GM10847 (cell line): ENCODE measurements around the gene ZNRF1.

ENCODE experiments used
- POLR2A ChIP-seq: IDR thresholded peaks from 2 replicates; pipeline ENCODE4 v1.6.1; 2011; ENCODE audit not compliant: insufficient read length; ENCODE audit errors: extremely low read depth

Gene ZNRF1

DNA sequence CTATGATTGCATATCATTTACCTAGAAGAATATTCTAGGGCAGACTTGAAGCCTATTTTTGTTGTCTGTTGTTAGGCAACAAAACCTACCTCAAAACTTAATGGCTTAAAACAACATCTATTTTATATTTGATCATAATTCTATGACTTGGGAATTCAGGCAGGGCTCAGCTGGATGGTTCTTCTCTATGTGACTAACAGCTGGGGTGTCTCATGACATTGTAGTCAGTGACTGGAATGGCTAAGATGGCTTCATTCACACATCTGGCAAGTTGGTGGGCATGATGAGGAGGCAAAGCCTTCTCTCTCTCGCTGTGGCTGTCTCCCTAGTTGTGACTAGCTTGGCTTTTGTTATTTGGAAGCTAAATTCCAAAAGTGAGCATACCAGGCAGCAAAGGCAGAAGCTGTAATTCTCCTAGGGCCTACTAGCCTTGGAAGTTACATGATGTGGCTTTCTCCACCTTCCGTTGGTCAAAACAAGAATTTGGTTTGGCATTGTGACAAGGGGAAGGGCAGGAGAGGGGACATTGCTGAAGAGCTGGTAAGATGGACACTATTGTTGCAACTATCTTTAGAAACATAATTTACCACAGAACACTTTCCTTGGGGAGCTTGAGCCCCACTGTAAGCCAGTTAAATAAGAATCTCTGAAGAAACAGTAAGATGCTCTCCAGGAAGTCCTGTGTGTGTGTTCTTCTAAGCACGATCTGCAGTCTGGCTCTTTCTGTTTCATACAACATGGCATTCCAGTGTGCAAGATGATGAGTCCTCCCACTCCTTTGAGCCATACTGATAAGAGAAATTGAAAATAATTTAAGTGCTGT lies 39.4 kb downstream of the ZNRF1 start:
- TF ChIP-seq POLR2A: no peak

DNA sequence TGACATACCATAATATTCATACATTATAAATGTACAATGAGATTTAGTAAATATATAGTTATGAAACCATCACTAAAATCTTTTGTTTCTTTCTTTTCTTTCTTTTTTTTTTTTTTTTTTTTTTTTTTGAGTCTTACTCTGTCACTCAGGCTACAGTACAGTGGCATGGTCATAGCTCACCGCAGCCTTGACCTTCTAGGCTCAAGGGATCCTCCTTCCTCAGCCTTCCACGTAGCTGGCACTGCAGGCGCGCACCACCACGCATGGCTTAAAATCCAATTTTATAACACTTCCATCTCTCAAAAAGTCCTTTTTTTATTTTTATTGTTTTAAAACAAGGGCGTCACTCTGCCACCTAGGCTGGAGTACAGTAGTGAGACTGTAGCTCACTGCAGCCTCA lies 41.1 kb downstream of the ZNRF1 start:
- TF ChIP-seq POLR2A: no peak

GRCh38 chr16:75042426-75043174 lies 43.8 kb downstream of the ZNRF1 start:
- TF ChIP-seq POLR2A: no peak

DNA sequence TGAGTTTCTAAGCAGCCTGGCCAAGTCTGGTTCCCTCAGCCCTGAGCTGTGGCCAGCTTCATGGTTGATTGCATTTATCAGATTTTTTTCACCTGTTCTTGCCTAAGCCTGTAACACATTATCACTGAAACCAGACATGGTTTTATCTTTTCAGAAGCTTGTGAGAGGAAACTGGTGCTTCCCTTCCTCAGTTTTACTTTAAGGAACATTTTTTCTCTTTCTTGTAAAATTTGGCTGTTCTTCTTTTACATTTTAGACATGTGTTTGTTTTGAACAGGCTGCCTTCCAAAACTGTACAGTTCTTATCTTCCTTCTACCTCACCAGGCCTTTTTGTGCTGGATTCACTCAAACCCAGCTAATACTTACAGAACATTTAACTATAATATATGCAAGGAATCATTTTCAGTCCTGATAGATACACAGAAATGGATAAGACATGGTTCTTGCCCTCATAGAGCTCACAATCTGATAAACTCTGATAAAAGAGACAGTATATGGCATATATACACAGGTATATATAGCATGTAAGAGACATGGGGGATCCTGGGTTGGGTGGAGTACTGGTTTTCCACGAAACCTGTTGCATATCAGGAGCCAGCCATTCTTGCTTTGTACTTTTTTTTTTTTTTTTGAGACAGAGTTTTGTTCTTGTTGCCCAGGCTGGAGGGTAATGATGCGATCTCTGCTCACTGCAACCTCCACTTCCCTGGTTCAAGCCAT lies 44.5 kb downstream of the ZNRF1 start:
- TF ChIP-seq POLR2A: no peak

DNA sequence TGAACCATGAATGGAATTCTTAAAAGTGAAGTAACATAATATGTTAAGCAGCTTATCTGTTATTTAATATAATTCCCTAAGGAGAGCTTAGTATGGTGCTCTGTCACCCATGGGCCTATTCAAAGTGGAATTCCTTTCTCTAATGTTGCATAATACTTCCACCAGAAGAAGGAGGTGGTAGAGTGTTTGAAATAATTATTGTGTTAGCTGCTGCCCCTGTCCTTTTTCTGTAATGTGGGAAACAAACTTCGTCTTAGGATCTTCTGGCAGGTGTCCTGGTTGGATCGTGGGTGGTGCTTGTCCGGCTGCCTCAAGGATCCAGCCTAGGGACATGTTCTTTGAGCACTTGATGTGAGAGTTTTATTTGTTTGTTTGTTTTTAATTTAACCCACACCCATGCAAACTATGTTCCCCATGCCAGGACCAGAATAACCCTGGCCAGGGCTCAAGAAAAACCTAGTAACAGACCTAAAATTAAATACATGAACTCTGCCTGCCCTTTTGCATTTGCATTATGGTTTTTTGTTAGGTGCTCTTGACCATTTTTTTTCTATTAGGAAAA lies 46.1 kb downstream of the ZNRF1 start:
- no peak for TF ChIP-seq POLR2A

- no peak for TF ChIP-seq POLR2A
Observed at GRCh38 chr16:75045424-75045823, 46.6 kb downstream of the ZNRF1 start.

DNA sequence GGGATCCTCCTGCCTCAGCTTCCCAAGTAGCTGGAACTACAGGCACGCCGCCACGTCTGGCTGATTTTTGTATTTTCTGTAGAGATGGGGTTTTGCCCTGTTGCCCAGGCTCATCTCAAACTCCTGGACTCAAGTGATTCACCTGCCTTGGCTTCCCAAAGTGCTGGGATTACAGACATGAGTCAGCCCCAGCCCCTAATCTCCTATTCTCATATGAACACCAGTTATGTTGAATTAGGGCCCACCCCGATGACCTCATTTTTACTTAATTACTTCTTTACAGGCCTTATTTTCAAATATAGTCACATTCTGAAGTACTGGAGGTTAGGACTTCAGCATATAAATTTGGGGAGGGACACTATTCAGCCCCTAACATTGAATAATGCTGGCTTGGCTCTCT lies 49.2 kb downstream of the ZNRF1 start:
- no peak for TF ChIP-seq POLR2A

GRCh38 chr16:75048530-75048929 lies 49.7 kb downstream of the ZNRF1 start:
- TF ChIP-seq POLR2A: no peak

DNA sequence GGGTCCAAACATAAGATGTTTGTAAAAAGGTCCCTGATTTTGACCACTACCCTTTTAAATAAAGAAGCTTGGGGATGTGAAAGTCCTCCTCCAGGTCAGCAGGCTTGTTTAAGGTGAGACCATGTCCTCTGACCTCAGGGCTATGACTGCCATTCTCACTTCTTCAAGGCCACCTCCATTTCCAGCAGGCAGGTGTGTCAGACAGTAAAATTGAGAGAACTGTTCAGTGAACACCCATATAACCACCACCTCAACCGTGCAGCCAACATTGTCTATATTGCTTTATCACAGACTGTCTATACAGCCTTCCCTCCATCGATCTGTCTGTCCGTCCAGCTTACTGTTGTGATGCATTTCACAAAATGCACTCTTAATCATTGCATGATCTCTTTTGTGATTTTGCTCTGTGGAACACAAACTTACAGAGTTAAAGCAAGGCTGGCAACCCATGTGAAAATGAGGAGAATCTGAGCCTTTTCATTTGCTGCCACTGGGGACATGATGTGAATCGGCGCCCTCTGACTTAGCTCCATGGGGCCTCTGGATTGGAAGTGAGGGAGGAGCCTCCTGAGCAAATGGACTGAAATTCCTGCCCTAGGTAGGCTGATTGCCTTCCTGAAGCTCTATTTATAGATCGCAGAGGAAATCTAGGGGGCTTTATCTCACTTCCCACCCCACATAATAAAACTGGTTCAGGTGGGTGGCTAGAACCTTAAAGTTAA lies 53.8 kb downstream of the ZNRF1 start:
- no peak for TF ChIP-seq POLR2A

- no peak for TF ChIP-seq POLR2A
Observed at GRCh38 chr16:75053791-75054555, 55.1 kb downstream of the ZNRF1 start.

DNA sequence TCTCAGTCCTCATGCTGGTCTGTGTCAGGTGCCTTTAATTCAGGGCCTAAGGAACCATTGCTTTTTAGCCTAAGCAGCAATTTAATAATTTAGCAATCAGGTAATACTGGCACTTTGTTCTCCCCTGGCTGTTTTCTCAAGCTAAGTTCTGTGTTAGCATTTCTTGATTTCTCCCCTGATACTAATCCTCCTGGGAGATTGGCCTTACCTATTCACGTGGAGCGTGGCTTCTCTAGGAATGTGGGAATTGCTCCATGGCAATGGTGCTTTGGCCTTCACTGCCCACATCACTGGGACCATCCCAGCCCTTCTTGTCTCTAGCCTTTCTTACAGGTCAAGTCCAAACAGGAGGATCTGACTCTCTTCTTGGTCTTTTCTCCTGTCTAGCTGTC lies 55.7 kb downstream of the ZNRF1 start:
- no peak for TF ChIP-seq POLR2A

DNA sequence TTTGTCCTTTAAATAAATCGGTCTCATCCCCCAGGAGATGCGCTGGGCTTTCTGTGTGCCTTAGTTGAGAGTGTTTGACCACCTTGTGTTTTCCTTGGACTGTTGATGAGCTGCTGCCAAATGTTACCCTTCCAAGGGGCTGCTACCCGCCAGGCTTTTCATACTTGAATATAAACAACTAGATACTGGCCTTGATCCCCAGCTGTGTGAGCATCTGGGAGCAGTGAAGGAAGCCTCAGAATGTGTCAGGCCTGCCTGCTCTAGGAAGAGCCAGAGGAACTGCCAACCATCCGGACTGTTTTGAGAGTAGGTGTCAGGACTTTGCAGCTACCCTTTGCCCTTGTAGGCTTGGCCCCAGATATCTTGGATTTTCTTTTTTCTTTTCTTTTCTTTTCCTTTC lies 60.0 kb downstream of the ZNRF1 start:
- TF ChIP-seq POLR2A: no peak

DNA sequence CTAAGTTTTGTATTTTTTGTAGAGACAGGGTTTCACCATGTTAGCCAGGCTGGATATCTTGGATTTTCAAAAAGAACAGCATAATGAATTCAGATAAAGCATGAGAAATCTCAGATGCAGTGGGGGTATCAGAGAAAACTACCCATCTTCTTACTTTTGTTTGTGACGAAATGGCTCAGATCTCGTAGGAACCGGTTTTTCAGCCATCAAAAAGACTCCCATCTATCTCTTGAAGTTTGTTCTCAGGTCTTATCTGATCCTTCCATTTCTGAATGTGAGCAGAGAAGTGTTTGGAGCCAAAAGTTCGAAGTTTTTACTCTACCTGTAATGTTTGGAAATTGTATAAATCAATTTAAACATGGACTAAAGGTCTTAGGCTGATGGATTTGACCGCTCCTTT lies 60.6 kb downstream of the ZNRF1 start:
- no peak for TF ChIP-seq POLR2A

GRCh38 chr16:75060723-75061122 lies 61.9 kb downstream of the ZNRF1 start:
- no peak for TF ChIP-seq POLR2A

DNA sequence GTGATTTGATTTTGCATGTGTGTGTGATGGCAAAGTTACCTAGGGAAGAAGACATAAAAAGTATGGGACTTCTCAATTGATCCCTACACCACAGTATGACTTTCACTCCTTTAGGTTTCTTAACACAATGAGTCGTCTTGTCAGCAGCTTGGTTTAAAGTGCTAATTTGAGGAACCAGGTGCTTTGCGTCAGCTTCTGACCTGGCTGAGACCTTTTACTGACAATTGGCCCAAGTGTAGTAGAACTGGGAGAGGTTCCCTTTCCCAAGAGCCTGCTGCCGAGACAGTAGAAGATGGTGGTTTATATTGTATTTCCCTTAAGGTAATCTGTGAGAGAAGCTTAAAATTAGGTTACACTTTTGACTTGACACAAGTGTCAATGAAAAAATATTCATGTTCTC lies 62.8 kb downstream of the ZNRF1 start:
- TF ChIP-seq POLR2A: no peak
